ENCODE data around the gene CHST8.

DNA sequence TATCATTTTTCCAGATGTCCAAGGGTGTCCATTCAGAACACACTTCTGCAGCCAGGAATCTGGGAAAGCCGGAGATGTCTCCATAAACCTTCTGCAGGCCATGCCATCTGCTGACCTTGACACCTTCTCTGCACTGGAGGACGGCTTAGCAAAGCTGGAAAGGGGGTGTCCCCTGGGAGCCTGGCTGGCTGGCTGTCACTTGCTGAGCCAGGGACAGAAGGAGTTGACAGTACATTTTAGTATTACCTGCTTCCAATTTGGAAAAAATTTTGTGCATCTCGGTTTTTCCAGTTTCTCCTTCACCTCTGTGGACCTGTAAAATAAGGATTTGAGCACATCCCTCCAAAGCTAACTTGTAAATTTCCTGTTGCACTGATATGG lies 8.1 kb upstream of the CHST8 start:
- no peak for TF ChIP-seq CTCF (IDR thresholded peaks at IDR 0.05; ENCODE audit: insufficient read depth, low read depth, low read length)
- no peak for TF ChIP-seq EZH2 (IDR thresholded peaks at IDR 0.05; ENCODE audit: insufficient read depth, low read length)
